GM18867 (cell line): ENCODE results near the gene CCR5.

Experiments
- ATAC-seq: cut with Tn5 transposase; IDR thresholded peaks from one replicate; pipeline ENCODE4 v1.9.1; 2021; ENCODE audit warnings: mild to moderate bottlenecking, moderate library complexity; ENCODE audit not compliant: unreplicated experiment

CCR5 gene

DNA sequence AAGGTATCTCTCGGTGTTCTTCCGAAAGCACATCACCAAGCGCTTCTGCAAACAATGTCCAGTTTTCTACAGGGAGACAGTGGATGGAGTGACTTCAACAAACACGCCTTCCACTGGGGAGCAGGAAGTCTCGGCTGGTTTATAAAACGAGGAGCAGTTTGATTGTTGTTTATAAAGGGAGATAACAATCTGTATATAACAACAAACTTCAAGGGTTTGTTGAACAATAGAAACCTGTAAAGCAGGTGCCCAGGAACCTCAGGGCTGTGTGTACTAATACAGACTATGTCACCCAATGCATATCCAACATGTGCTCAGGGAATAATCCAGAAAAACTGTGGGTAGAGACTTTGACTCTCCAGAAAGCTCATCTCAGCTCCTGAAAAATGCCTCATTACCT is 12.3 kb upstream of the CCR5 start:
- ATAC-seq = no peak

DNA sequence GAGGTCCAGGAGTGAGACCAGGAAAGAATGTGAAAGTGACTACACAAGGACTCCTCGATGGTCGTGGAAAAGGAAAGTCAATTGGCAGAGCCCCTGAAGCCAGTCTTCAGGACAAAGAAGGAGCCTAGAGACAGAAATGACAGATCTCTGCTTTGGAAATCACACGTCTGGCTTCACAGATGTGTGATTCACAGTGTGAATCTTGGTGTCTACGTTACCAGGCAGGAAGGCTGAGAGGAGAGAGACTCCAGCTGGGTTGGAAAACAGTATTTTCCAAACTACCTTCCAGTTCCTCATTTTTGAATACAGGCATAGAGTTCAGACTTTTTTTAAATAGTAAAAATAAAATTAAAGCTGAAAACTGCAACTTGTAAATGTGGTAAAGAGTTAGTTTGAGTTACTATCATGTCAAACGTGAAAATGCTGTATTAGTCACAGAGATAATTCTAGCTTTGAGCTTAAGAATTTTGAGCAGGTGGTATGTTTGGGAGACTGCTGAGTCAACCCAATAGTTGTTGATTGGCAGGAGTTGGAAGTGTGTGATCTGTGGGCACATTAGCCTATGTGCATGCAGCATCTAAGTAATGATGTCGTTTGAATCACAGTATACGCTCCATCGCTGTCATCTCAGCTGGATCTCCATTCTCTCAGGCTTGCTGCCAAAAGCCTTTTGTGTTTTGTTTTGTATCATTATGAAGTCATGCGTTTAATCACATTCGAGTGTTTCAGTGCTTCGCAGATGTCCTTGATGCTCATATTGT is 10.8 kb upstream of the CCR5 start:
- peak; percentile 70 for ATAC-seq

DNA sequence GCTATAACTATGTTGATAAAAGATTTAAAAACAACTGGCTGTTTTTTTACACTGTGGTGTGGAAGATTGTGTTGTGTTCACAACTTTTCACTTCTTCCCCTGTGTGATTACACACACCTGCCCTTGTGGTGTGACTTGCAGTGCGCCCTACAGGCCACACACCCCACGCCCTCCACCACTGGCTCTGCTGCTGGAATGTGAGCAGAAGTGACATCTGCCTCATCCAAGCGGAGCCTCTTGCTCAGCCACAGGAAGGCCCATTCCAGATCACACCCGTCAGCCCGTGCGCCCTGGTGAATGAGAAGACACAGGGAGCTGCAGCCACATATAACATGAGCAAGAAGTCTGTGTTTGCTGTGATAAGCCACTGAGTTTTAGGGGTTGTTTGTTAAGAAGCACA is 9.8 kb upstream of the CCR5 start:
- ATAC-seq = no peak

DNA sequence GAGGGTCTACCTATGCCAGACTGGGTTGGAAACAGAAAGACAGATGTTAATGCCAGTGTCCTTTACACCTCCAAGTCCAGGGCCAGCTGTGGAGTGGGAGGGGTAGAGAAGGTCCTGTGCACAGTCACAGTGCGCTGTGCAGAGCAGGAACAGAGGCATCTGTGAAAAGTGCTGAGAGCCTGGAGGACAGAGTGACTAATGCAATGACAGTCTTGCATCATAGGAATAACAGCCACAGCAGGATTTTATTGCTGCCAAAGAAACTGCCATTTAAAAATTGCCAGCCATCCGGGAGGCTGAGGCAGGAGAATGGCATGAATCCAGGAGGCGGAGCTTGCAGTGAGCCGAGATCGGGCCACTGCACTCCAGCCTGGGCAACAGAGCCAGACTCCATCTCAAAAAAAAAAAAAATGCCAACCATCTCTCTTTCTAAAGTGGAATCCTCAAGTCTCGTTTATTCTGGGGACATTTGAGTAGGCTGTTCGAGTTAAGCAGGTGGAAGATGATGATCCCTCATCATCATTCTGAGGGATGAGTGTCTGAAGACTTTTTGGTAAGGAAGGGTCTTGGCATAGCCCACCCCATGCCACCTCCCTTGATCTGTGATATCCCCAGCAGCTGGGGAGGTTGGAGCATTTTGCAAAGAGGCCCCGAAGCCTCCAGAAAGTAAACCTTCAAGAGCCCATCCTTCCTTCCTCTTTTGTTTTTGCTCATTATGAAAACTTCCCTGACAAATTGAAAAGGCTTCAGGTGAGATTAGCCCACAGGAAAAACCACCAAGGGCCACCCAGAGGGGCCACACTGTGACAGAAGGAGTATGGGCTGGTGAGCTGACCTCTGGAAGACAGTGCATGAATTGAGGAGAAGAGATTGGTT is 9.1 kb upstream of the CCR5 start:
- ATAC-seq = no peak

DNA sequence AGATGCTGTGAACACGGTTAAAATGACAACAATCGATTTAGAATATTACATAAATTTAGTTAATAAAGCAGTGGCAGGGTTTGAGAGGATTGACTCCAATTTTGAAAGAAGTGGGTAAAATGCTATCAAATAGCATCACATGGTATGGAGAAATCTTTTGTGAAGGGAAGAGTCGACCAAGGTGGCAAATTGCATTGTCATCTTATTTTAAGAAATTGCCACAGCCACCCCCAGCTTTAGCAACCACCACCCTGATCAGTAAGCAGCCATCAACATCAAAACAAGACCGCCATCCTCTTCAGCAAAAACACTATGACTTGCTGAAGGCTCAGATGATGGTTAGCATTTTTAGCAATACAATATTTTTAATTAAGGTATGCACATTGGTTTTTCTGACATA is 5.7 kb upstream of the CCR5 start:
- ATAC-seq = no peak

DNA sequence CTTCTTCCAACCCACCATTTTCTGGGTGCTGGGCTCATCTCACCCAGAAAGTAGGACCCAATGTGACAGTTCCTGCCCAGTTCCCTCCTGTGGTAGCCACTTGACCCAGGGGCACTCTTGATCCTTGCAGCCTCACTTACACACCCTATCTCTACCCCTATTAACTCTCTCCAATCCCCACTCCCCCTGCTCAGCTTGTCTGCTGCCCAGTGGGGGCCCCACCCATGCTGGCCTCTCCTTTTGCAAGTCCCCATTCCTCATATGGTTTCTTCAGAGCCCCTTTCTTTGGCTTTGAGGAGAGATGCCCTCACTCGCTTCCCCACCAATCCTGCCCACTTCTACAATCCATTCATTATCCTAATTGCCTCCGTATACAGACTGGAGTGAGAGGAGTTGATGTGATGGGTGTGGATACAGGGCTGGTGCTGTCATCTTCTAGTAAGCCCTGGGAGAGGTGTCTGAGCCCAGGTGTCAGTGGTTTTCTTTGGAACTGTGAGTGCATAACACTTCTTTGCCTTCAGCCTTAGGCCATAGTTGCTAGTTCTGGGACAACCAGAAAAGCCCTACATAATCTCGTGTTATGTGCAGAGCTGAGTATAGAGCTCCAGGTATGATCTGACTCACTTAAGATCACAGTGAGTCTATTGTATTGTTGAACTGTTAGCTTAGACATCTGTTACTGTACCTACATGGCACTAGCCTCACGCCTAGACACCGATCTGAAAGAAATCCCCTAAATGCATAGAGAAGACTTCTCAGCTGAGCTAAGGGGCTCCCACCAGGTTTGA is 4.8 kb upstream of the CCR5 start:
- ATAC-seq = no peak

DNA sequence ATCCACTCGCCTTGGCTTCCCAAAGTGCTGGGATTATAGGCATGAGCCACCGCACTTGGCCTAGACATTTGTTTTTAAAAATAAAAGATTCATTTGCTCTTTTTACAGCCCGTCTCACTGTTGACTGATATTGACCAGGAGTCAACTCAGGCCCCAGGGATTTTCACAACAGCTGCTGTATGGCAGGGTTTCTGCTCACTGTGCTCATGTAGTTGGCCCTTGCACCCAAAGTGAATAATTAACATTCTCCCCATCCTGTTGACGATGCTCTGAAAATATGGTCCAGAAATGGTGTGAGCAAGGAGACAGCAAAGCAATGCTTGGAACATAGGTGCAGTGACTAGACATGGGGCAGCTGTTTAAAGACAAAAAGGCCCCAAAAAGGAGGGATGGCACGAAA is 2.9 kb upstream of the CCR5 start:
- ATAC-seq = no peak

DNA sequence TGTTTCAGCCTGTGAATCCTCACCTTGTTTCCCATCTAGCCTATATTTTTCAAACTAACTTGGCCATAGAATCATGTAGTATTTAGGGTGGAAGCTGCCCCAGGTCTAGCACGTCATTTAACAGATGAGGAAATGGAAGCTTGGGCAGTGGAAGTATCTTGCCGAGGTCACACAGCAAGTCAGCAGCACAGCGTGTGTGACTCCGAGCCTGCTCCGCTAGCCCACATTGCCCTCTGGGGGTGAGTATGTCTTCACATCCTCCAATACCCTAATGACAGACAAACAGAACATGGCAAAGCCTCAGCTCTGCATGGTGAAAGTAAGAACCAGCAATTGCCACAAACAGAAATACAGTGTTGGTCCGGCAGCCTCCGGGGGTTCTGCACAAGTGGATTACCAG is 2.2 kb upstream of the CCR5 start:
- peak; percentile 64 for ATAC-seq

DNA sequence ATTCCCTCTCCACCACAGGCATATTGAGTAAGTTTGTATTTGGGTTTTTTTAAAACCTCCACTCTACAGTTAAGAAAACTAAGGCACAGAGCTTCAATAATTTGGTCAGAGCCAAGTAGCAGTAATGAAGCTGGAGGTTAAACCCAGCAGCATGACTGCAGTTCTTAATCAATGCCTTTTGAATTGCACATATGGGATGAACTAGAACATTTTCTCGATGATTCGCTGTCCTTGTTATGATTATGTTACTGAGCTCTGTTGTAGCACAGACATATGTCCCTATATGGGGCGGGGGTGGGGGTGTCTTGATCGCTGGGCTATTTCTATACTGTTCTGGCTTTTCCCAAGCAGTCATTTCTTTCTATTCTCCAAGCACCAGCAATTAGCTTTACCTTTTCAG is 1.6 kb upstream of the CCR5 start:
- ATAC-seq = no peak

DNA sequence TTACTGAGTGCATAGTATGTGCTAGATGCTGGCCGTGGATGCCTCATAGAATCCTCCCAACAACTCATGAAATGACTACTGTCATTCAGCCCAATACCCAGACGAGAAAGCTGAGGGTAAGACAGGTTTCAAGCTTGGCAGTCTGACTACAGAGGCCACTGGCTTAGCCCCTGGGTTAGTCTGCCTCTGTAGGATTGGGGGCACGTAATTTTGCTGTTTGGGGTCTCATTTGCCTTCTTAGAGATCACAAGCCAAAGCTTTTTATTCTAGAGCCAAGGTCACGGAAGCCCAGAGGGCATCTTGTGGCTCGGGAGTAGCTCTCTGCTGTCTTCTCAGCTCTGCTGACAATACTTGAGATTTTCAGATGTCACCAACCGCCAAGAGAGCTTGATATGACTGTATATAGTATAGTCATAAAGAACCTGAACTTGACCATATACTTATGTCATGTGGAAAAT is 1.0 kb upstream of the CCR5 start:
- ATAC-seq = peak; percentile 59

DNA sequence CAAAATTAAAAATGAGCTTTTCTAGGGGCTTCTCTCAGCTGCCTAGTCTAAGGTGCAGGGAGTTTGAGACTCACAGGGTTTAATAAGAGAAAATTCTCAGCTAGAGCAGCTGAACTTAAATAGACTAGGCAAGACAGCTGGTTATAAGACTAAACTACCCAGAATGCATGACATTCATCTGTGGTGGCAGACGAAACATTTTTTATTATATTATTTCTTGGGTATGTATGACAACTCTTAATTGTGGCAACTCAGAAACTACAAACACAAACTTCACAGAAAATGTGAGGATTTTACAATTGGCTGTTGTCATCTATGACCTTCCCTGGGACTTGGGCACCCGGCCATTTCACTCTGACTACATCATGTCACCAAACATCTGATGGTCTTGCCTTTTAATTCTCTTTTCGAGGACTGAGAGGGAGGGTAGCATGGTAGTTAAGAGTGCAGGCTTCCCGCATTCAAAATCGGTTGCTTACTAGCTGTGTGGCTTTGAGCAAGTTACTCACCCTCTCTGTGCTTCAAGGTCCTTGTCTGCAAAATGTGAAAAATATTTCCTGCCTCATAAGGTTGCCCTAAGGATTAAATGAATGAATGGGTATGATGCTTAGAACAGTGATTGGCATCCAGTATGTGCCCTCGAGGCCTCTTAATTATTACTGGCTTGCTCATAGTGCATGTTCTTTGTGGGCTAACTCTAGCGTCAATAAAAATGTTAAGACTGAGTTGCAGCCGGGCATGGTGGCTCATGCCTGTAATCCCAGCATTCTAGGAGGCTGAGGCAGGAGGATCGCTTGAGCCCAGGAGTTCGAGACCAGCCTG is 984 bp downstream of the CCR5 start:
- ATAC-seq = no peak

DNA sequence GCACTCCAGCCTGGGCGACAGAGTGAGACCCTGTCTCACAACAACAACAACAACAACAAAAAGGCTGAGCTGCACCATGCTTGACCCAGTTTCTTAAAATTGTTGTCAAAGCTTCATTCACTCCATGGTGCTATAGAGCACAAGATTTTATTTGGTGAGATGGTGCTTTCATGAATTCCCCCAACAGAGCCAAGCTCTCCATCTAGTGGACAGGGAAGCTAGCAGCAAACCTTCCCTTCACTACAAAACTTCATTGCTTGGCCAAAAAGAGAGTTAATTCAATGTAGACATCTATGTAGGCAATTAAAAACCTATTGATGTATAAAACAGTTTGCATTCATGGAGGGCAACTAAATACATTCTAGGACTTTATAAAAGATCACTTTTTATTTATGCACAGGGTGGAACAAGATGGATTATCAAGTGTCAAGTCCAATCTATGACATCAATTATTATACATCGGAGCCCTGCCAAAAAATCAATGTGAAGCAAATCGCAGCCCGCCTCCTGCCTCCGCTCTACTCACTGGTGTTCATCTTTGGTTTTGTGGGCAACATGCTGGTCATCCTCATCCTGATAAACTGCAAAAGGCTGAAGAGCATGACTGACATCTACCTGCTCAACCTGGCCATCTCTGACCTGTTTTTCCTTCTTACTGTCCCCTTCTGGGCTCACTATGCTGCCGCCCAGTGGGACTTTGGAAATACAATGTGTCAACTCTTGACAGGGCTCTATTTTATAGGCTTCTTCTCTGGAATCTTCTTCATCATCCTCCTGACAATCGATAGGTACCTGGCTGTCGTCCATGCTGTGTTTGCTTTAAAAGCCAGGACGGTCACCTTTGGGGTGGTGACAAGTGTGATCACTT is 2.0 kb downstream of the CCR5 start:
- ATAC-seq = no peak

DNA sequence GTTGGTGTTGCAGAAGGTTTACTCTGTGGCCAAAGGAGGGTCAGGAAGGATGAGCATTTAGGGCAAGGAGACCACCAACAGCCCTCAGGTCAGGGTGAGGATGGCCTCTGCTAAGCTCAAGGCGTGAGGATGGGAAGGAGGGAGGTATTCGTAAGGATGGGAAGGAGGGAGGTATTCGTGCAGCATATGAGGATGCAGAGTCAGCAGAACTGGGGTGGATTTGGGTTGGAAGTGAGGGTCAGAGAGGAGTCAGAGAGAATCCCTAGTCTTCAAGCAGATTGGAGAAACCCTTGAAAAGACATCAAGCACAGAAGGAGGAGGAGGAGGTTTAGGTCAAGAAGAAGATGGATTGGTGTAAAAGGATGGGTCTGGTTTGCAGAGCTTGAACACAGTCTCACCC is 4.0 kb downstream of the CCR5 start:
- no peak for ATAC-seq

DNA sequence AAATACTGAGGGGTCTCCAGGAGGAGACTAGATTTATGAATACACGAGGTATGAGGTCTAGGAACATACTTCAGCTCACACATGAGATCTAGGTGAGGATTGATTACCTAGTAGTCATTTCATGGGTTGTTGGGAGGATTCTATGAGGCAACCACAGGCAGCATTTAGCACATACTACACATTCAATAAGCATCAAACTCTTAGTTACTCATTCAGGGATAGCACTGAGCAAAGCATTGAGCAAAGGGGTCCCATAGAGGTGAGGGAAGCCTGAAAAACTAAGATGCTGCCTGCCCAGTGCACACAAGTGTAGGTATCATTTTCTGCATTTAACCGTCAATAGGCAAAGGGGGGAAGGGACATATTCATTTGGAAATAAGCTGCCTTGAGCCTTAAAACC is 4.5 kb downstream of the CCR5 start:
- no peak for ATAC-seq

DNA sequence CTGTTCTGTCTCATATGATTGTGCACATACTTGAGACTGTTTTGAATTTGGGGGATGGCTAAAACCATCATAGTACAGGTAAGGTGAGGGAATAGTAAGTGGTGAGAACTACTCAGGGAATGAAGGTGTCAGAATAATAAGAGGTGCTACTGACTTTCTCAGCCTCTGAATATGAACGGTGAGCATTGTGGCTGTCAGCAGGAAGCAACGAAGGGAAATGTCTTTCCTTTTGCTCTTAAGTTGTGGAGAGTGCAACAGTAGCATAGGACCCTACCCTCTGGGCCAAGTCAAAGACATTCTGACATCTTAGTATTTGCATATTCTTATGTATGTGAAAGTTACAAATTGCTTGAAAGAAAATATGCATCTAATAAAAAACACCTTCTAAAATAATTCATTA is 5.1 kb downstream of the CCR5 start:
- ATAC-seq = no peak

DNA sequence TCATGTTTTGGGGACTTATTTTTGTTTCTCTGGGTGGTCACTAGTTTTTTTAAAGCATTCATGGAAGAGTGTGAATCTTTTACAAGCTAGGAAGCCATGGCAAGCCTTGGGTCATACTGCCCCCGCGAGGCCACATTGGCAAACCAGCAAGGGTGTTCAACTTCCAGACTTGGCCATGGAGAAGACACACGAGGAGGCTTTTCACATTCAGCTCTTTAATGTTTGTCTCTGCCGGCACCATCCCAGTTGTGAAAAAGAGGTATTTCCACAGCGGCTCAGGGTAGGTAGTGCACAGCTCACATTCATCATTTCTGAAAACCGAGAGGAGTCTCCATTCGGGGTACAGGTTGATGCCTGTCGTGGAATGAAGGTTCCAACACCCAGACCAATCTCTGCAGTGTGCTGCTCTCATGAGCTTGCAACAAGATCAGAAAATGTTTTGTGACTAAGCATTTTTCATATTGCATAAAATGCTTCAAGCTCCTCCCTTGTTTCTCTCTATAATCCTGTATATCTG is 7.7 kb downstream of the CCR5 start:
- ATAC-seq = no peak

DNA sequence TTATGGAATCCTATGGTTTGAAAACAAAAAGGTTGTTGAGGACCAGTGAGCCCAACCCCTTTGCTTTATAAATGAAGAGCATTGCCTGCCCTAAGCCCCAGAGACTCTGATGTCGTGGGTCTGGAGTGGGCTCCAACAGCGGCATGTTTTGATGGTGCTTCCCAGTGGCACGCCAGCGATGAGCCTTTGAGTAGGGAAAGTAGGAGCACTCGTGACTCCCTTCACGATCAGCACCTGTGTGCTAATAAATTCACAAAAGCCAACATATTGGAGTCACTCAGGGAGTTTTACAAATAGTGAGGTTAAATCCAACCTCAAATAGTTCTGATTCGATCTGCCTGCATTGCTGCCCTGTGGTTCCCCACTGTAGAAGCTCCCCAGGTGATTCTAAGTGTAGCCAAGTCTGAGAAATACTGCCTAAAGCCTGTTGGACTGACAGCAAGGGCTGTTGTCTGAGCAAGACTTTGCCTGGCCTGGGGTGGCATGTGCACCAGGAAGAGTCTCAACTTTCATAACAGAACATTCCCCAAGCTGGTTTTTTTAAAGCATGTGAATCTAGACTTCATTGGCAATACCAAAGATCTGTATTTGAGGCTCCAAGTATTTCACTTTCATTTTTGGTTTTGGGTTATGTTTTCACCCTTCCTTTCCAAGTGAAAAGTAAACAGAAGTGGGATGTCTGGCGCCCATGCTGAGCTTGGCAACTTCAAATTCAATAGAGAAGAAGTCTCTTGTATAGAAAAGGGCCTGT is 9.9 kb downstream of the CCR5 start:
- ATAC-seq = no peak

DNA sequence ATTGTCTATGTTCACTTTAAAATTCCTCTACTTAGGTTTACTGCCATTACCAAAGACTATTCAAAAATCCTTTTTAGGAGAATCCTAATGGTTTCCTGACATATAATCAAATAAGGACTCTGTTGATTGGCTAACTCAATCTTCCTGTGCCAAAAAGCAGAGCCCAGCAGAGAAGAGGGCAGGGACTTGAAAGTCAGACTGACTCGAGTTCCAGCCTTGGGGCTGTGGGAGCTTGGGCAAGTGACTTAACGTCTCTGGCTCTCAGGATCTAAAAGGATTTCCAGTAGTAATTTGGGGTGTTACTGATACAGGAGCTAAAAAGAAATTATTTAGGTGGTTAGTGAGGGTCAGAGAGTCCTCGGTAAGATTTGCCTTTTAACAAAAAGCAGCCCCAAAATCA is 10.9 kb downstream of the CCR5 start:
- no peak for ATAC-seq
